GM21723 (cell line): ENCODE results near the gene HOXA11.

Experiments used
- ATAC-seq: cut with Tn5 transposase; IDR thresholded peaks from one replicate; pipeline ENCODE4 v1.9.1; 2021; ENCODE audit warnings: mild to moderate bottlenecking, moderate library complexity; ENCODE audit not compliant: unreplicated experiment

HOXA11 gene

DNA sequence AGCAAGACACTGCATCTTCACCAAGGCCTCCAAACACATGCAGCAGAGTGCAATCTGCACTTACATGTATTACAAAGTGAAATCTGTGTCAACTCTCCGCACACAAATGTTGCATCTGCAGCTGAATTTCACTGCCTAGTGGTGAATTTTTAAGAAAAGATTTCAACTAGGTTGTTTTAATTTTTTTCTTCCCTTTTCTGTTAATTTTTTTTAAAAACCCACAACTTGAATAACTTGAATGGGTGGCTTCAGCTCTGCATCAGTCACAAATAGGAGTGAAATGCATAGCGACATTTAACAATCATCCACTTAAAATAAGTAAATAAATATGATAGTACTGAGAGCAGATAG lies 8.9 kb upstream of the HOXA11 start:
- no peak for ATAC-seq

DNA sequence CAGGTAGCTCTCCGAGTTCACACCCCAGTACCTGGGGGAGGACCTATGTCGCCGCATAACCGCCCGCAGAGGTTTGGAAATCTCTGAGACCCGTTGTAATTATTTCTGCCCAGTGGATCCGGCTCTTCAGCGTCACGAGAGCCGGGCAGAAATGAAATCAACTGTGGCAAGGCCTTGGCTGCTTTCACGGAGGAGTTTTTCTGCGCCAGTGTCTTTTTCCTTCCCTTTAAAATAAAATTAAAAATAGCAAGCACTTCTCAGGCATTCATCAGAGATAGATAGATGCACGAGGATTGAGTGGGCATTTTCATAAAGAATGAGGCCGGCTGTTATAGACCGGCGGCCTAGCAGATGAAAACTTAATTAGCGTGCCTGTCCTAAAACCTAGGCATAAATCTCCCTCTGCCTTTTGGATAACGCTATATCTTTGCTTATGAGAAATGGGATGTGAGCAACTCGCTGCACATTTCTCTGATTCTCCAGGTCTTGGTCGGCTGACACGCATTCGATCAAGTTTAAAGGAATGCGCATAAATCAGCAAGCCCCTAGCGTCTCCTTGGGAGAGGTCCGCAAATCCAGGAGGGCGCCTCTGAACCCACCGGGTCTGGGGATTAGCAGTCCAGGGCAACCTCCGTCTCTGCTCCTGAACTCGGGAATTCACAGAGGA lies 8.4 kb upstream of the HOXA11 start:
- no peak for ATAC-seq

DNA sequence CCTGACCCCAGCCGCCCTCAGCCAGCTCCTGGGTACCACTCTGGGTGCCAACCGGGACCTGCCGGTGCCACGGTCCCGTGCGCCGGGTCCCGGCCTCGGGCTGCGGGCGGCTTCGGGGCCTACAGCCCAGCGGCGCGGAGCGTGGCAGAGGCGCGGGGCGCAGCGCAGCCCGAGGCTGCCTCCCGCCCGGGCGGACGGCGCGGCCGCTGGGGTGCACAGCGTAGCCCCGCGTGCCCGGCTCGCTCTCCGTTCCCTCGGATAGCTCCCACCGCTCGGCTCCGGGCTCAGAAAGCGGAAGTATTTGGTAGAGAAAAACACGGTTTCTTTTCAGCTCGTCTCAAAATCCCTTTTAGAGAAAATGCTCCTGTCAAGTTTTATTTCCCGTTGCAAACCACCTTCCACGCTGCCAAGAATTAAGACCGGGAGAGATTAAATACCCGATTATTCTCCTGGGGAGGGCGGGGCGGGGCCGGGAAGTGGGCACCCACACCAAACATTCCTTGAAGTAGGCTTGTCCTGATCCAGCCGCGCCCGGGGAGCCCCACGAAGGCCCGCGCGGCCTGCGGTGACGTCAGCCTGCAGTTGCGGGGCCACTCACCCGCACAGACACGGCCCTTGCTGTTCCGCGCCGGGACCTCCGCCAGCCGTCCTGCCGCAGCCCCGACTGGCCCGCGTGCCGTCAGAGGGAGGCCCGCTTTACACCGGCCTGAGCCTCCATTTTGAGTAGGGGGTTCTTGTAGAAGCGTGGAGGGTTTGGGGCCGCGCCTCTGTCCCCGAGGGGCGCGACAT lies 7.7 kb upstream of the HOXA11 start:
- no peak for ATAC-seq

DNA sequence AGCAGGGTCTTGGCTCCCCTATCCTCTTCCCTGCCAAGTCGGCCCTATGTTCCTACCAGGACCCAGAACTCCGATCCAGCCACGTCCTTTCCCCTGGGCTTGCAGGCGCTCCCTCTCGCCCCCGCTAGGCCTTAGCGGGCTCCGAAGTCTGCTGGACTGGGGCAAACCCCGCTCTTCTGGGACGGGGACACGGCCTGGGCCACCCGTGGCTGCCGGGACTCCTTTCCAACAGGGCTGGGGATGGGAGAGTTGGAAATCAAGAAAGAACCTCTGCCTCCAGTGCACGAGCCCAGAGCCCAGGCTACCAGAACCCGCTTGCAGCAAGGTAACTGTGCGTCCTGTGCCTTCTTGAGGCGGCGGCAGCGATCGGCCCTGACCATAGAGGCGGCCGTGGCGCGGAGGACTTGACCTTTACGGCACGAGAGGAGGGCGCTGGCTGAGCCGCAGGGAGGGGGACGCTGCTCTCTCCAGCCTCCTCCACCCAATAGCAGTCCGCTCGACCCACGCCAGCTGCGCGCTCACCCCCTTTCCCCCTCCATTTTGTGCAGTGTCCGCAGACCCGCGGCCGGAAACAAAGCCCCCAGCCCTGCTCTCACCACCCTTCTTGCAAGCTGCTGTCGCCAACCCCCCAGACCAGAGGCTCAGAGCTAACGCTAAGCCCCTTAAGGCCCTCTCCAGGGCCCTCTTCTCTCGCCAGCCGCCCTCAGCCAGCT lies 7.0 kb upstream of the HOXA11 start:
- ATAC-seq: no peak

DNA sequence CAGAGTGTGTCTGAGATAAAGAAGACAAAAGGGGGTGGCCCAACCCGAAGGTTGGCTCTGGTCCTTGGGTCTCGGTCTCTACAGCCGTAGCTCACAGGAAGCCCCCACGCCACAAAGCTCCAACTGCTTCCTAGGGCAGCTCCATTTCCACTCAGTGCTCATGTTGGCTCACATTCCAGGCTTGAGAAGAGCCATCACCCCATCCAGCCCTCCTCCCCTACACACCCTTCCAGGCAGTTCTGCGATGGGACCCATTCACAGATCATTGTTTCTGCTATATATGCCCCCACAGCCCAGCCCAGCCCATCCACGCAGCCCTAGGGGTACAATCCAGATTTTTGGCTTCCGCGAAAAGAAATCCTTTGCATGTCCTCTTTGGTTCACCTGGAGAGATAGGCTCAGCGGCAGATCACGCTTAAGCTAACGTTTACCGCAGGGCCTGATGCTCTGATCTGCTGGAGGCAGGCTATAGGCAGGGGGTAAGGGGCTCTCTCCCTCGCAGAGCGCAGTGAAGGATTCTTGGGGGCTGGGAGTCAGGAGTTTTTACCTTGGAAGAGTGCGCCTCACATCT lies 6.2 kb upstream of the HOXA11 start:
- ATAC-seq: no peak

DNA sequence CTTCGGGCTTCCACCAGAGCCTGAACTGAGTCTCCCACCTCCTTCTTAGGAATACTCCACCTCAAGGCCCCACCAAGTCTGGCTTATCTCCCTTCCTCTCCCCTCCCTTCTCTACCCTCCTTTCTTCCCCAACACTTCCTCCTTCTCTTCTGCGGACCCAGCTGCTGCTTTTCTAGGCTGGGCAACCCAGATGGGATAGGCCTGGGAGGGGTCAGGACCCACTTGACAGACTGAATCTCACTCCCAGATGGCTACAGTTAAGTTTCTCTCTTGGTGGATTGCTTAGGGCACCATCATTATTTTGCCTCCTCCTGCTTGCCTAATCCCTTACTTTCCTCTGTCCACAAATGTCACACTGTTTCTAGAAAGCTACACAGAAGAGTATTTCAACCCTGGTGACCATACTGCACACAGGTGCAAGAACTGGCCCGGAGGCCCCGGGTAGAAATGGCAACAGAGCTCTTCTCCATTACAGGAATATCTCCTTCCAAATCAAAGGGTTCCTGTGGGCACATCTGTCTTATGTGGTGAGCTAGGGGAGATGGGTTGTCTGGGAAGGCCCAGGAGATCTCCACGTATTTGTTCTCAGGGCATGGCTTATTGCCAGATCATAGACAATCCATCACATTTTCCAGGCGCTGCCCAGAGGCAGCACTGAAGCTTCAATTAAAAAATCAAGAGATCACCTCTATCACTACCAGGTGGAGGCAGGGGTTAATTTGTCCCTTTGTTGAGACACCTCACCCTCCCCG lies 5.1 kb upstream of the HOXA11 start:
- no peak for ATAC-seq

DNA sequence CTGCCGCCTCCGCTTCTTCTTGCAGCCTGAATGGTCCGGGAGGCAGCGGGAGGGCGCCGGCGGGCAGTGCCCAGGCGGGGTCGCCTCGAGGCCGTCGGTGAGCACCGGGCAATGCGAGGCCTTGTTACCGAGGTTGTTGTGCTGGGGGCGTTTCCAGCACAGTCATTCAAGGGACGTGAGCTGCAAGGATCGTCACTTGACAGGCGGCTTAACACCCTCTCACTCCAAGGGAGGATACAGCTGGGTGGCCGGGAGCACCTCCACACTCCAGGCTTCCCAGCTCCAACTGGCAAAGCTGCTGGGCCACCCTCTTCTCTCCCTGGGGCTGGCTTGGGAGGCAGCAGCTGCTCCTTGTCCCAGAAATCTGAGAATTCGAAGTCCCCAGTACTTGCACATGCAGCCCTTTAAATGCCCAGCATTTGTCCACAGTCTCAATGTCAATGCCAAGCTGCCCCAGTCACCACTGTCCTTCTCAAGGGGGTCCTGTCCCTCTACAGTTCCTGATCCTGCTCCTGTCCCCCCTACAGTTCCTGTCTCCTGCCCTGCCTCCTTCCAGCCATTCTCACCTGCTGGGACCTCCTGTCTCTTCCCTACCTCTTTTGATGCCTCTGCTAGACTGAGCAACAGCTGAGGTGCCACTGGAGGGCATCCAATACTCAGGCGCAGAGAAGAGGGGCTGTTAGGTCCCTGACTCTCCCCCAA lies 4.4 kb upstream of the HOXA11 start:
- ATAC-seq: no peak

DNA sequence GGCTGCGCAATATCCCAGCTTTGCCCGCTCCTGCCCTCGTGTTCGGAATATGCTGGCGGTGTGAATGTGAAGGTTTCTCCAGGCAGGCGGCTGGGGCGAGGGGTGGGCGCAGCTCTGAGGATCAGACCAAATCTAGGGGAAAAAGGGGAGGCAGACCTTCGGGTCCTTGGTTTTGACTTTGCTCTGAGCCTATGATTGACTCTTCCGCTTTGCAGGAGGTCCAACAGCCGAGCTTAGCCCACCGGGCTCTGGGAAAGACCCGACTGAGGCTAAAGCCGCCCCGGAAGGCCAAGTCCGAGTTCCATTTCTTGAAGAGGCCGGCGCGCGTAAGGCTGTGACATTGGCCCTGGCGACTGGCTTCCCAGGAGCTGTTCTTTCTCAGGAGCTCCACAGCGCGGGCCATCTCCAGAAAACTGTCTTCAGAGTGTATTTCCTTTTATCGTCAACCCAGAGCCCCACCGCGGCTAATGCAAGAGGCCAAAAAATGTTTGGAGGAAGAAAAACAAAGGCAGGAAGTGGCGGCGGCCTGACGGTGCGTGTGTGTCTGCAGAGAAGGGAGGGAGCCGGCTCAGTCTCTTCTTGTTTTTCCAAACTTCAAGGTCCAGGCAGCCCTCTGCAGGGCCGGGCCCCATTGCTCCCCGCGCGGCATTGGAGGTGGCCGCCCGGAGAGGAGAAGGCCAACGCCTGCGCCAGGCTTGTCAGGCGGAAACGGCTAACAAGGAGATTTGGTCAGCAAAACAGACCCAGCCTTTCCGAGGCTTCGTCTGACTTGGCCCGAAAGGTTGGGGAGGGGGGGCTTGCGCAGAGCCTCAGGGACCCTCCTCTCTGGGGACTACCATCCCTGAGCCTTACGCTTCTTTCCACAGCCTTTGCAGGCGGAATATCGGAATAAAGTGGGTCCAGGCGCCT lies 3.6 kb upstream of the HOXA11 start:
- ATAC-seq: no peak

DNA sequence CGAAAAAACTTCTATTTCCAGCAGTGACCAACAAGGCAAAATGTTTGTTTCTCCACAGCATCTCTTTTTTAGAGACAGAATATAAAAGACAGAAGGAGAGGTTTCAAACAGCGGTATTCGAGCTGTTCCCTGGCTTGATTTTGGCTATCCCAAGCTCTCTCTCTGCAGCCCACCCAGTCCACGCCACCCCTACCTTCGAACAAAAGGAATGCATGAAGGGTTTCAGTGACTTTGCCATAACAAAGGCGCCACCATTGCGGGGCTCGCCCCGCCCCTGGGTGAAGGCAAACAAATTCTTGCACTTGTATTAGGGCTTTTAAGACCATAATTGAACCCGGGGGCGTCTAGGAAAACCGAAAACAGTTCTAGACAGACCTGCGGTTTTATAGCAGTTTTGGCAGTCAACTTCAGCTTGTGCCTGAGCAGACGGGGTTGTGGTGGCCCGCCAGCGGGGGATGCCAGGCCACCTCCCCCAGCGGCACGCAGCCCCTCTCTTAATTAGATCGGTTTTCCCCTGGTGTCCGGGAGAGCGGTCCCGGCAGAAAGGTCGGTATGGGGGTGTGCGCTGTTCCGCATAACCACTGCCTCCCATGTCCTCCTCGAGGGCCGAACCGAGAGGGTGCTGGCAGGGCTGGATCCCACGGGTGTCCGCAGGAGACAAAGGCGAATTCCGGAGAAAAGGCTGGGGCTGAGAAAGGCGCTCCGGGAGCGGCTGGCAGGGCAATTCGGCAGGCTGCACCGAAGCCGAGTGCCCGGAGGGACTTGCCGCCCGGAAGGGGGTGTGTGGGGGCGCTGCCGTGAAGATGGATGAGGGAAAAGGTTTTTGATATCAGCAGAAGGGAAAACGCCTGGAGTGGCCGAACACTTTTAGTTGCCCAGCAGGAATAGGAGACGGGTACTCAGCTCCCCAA lies 2.7 kb upstream of the HOXA11 start:
- ATAC-seq: no peak

DNA sequence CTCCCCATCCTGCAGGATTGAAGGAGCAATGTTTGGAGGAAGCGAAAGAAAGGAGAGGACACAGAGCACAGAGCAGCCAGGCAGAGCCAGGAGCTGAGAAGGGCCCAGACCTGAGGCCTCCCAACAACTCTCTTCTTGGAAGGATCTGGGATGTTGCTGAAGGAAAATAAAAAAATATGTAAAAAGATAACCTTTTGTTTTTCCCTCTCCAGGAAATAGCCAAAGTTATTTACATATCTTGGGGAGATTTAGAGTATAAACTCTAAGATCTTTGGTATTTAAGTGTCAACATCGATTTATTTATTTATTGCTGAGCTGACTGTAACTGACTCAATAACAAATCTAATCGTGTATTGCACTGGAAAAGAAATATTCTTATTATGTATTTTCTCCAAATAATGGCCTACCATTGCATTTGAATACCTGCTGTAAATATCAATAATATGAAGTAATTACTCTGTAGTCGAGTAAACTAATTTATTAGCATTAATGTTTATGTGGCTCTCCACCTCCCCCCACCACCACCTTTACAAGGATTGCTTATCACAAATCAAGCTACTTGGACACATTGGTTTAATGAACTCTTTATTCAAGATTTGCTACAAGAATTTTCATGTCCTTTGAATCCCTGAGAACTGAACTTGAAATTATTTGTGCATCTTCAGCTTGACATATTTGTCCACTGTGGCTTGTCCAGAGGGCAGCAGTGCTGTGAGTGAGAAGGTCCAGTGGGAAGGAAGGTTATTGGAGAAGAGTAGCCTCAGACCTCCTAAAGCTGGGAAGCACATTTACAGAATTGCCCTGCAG lies 1.8 kb upstream of the HOXA11 start:
- ATAC-seq: no peak

DNA sequence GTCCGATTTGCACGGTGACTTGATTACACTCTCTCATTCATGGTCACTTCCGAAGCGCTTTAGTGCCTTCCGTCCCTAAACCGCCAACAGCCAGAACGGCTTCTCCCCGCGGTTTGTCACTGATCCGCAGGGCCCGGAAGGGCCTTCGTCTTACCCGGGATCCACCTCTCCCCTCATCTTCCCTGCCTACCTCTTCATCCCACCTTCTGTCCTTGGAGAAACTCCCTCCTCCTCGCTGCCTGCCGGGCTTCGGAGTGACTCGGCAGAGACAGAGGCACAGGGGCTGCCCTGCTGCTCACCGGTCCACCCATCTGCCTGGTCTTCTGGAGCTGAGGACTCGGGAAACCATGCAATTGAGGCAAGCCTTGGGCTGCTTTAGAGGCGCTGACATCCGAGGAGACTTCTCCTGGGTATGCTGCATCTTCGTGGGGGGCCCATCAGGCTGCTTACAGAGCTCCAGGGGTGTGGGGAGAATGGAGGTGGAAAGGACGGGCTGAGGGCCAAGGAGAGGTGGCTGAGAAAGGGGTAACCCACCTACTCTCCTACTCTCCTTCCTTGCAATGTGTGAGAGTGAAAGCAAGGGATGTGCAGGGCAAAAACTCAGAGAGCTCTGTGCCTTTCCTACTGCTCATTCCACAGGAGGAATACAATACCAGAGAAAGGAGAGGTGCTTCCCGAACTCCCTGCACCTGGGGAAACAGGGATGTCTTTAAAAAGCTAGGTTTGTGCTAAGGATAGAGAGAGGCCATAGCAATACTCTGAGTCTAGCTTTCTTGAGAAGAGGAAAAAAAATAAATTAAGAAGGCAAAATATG lies 1.0 kb upstream of the HOXA11 start:
- ATAC-seq: no peak

DNA sequence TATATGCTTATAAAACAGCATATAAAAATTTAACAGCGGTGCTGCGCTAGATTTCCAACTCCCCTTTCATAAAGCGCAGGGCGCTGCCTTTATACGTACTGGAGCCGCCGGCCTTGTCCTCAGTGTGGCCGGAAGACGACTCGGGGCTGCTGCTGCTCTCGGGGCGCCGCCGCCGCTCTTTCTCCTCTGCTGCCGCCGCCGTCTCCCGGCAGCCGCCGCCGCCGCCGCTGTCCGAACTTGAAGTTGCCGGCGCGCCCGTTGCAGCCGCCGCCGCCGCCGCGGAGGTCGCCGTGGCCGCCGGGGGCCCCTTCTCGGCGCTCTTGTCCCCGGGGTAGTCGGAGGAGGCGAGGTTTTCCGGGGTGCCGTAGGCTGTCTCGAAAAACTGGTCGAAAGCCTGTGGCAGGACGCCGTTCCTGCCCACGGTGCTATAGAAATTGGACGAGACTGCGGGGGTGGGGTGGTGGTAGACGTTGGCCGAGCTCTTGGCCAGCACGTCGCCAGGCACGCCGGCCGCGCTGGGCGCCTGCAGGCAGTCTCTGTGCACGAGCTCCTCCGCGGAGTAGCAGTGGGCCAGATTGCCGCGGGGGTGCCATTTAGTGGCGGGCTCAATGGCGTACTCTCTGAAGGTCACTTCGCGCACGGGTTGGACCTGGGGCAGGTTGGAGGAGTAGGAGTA lies 557 bp downstream of the HOXA11 start:
- ATAC-seq: no peak

DNA sequence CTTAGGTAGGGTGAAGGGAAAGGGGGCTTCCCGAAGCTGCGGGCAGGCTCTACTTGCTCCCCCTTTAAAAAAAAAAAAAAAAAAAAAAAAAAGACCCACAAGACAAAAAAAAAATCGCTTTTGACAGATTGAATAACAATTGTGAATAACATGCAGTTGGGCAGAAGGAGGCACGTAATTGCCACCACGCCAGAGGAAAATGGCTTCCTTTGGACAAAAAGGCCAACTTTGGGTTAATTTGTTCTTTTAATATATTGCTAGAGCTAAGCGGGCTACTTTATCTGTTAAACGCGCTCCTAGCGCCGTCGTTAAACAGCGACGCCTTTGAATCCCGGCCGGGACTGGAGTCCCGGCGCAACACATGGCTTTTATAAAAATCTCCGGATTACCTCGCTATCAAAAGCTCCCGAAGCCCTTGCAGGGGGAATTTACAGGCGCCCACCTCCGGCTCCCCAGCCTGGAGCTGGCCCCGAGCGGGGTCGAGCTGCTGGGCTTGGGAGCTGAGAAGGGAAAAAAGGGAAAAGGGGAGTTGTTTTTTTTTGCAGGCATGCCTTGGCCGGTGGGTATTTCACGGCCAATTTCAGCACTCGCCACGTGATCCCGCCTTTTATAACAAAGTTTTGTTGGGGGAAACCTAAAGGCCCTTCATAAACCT lies 1.2 kb downstream of the HOXA11 start:
- ATAC-seq: no peak

DNA sequence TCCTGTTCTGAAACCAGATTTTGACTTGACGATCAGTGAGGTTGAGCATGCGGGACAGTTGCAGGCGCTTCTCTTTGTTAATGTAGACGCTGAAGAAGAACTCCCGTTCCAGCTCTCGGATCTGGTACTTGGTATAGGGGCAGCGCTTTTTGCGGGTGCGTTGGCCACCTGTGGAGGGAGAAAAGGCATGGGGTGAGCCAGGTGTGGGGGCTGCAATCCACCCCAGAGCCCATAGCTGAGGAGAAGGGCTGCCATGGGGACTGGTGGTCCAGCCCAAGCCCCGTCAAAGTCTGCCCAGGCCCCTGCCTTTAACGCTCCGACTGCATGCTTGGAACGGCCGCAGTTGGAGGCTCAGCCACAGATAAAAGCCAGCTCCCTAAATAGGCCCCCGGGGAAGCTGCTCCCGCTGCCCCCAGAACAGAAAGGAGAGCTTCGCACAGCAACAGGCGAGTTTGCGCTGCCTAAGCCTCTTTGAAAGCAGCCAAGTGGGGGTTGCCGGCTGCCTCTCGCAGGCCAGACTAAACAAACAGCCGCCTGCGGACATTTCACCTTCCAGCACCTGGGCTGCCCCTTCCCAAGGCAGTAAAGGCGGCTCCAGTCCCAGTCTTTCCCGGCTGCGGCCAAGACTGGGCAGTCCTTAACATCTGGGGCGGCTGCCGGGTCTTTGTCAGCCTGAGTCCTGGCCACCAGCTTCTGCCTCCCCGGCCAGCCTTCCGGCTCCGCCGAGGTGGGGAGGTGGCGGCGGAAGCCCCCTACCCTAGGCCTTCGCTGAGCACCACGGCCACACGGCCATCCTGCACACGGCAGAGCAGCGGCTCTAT lies 2.0 kb downstream of the HOXA11 start:
- ATAC-seq: no peak
